OCI-LY3 (cell line): ENCODE results near the gene FKBP9.

Experiments
- H2AFZ ChIP-seq: fragments of 200-600, 300-600 bp; shearing (Covaris generic); 2 replicates; pipeline ENCODE4 v1.6.0; 2014; ENCODE audit warnings: antibody characterized with exemption, low read depth, low read length
- H3K27ac ChIP-seq: fragments of 200-600, 300-600 bp; sonication (generic); 2 replicates; pipeline ENCODE4 v1.5.1; 2014; ENCODE audit warnings: mild to moderate bottlenecking, low read length, moderate library complexity, mixed read lengths
- H3K27me3 ChIP-seq: fragments of 200-600, 300-600 bp; sonication (generic); 2 replicates; pipeline ENCODE4 v1.6.1; 2014; ENCODE audit warnings: low read depth, low read length, mixed read lengths
- H3K36me3 ChIP-seq: fragments of 200-600, 300-600 bp; sonication (generic); replicated peaks from 2 replicates; pipeline ENCODE3; 2014; ENCODE audit warnings: low read depth, low read length, mixed read lengths
- H3K4me1 ChIP-seq: fragments of 300-600, 200-600 bp; sonication (generic); 2 replicates; pipeline ENCODE4 v1.6.1; 2014; ENCODE audit warnings: low read length, mixed read lengths
- H3K4me2 ChIP-seq: fragments of 200-600, 300-600 bp; sonication (generic); 2 replicates; pipeline ENCODE4 v1.6.1; 2014; ENCODE audit warnings: low read length, mixed read lengths
- H3K4me3 ChIP-seq: fragments of 300-600, 200-600 bp; sonication (generic); 2 replicates; pipeline ENCODE4 v1.5.1; 2014; ENCODE audit warnings: antibody characterized with exemption, mild to moderate bottlenecking, low read length, moderate library complexity
- H3K79me2 ChIP-seq: fragments of 300-600, 200-600 bp; shearing (Covaris generic); 2 replicates; pipeline ENCODE4 v1.6.1; 2014; ENCODE audit warnings: mild to moderate bottlenecking, low read length, mixed read lengths
- H3K9ac ChIP-seq: fragments of 300-600, 200-600 bp; shearing (Covaris generic); 2 replicates; pipeline ENCODE4 v1.6.0; 2014; ENCODE audit warnings: mild to moderate bottlenecking, low read length, moderate library complexity
- H3K9me3 ChIP-seq: fragments of 200-600, 300-600 bp; shearing (Covaris generic); 2 replicates; pipeline ENCODE4 v1.6.1; 2014; ENCODE audit warnings: low read length, mixed read lengths; ENCODE audit not compliant: insufficient read depth
- H4K20me1 ChIP-seq: fragments of 200-600, 300-600 bp; sonication (generic); 2 replicates; pipeline ENCODE4 v1.6.1; 2016; ENCODE audit warnings: low read length, mixed read lengths; ENCODE audit not compliant: insufficient read depth
- CTCF ChIP-seq: fragments of 200-600, 300-600 bp; sonication (generic); IDR thresholded peaks from 2 replicates; pipeline ENCODE4 v1.5.1; 2014; ENCODE audit warnings: antibody characterized with exemption, low read length, low read depth
- EZH2phosphoT487 ChIP-seq: fragments of 200-600 bp; shearing (Covaris generic); IDR thresholded peaks from 2 replicates; pipeline ENCODE4 v1.6.1; 2018; ENCODE audit warnings: antibody characterized with exemption, mixed run types, low read depth

FKBP9 gene

GRCh38 chr7:32928785-32929298, 28.4 kb upstream of the FKBP9 start:
- peak overlapping the region; percentile 64 for H3K4me2 ChIP-seq
- peaks cover 13% of the 10 kb centered on the region for H3K36me3 ChIP-seq
- peak overlapping the region; percentile 46; the same call in 1 of the 2 replicates for H3K4me3 ChIP-seq
- H3K27me3 ChIP-seq: no peaks in the 10 kb centered on the region
- H4K20me1 ChIP-seq: no peaks in the 10 kb centered on the region
- H3K27ac ChIP-seq: peak overlapping the region; percentile 97
- no peaks in the 10 kb centered on the region for H3K9me3 ChIP-seq
- H3K4me1 ChIP-seq: peaks cover 21% of the 10 kb centered on the region
- H2AFZ ChIP-seq: no peak overlapping the region
- TF ChIP-seq CTCF (no peak), EZH2phosphoT487 (no peak)
- H3K9ac ChIP-seq: peak overlapping the region; percentile 69; the same call in 1 of the 2 replicates
- H3K79me2 ChIP-seq: 0 out of 2 replicates have a peak, but pooled peaks cover 3% of the 10 kb centered on the region

DNA sequence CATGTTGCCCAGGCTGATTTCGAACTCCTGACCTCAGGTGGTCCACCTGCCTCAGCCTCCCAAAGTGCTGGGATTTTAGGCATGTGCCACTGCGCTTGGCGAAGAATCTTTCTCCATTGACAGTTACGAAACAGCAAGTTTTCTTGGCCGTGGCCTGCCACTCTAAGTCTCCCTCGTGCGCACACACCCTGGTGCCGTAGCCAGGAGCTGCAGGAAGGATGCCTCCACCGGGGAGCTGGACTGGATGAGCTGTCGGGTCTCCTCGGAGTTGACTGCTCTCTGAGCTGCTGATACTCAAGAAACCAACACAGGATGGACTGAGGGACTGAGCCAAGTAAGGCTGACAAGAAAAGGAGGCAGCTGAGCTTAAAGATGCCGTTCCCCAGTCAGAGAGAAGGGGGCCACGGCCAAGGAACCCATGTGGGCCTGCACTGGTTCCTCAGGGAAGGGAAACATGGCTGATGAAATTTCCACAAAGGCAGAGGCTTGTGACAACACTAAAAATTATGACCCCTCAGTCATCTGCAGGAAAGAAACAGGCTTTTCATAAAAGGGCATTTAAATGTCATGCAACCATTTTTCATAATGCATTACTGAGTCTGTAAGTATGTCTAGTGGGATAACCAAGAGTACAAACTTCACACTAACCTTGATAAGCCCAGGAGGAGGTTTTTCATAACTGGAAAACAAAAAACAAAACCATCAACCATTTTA, 27.7 kb upstream of the FKBP9 start:
- Histone ChIP-seq H3K9ac (peak overlapping the region; percentile 27; the same call in 1 of the 2 replicates), H3K4me3 (no peak overlapping the region), H3K4me2 (peak overlapping the region; percentile 64; the same call in 1 of the 2 replicates), H3K36me3 (peaks cover 13% of the 10 kb centered on the region), H4K20me1 (no peaks in the 10 kb centered on the region), H3K4me1 (peaks cover 21% of the 10 kb centered on the region), H2AFZ (no peak overlapping the region), H3K27ac (peak overlapping the region; percentile 97), H3K27me3 (no peaks in the 10 kb centered on the region), H3K79me2 (0 out of 2 replicates have a peak, but pooled peaks cover 3% of the 10 kb centered on the region), H3K9me3 (no peaks in the 10 kb centered on the region)
- no peak for TF ChIP-seq EZH2phosphoT487

DNA sequence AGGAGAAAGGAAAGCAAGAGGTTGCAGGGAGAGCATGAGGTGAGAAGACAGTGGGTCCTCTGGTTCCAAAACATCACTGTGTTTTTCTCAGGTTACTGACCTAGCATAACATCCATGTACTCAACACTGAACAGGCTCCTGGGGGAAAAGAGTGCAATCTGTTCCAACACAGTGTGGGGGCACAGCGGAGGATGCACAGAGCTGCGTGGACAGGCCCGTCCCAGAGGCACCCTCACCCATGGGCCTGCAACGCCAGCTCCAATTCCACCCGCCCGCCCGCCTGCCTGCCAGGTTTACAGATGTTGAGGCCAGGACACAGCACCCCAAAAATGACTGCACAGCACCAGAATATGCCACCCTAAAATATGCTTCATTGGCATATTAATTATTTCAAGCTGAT, 26.9 kb upstream of the FKBP9 start:
- no peak for TF ChIP-seq EZH2phosphoT487
- TF ChIP-seq CTCF: no peak
- Histone ChIP-seq H3K4me1 (peaks cover 21% of the 10 kb centered on the region), H2AFZ (no peak overlapping the region), H3K36me3 (peaks cover 13% of the 10 kb centered on the region), H3K9me3 (no peaks in the 10 kb centered on the region), H3K79me2 (0 out of 2 replicates have a peak, but pooled peaks cover 3% of the 10 kb centered on the region), H4K20me1 (no peaks in the 10 kb centered on the region), H3K27ac (no peak overlapping the region), H3K4me2 (no peak overlapping the region), H3K27me3 (no peaks in the 10 kb centered on the region), H3K4me3 (no peak overlapping the region), H3K9ac (no peak overlapping the region)

GRCh38 chr7:32935558-32935957, 21.7 kb upstream of the FKBP9 start:
- Histone ChIP-seq H3K27me3 (no peaks in the 10 kb centered on the region), H3K9ac (no peak overlapping the region), H3K79me2 (peaks cover 7% of the 10 kb centered on the region; the same call in 1 of the 2 replicates)

More at GRCh38 chr7:32935558-32935957, 21.7 kb upstream of the FKBP9 start:
- H3K36me3 ChIP-seq: no peaks in the 10 kb centered on the region
- H4K20me1 ChIP-seq: no peaks in the 10 kb centered on the region
- no peaks in the 10 kb centered on the region for H3K4me1 ChIP-seq
- TF ChIP-seq CTCF: no peak
- TF ChIP-seq EZH2phosphoT487: no peak
- H3K4me2 ChIP-seq: no peak overlapping the region
- H2AFZ ChIP-seq: no peak overlapping the region
- no peak overlapping the region for H3K27ac ChIP-seq
- no peak overlapping the region for H3K4me3 ChIP-seq
- H3K9me3 ChIP-seq: no peaks in the 10 kb centered on the region
